K562 (cell line): ENCODE data around the gene PRICKLE2. TPM values are rescaled to one million over a fixed set of nuclear protein-coding genes. Genes with fewer than 3 reads are reported as not detected.

Source experiments
- ATAC-seq: fragments of 200-7000 bp; cut with Tn5 transposase; 3 replicates; pipeline ENCODE4 v1.9.1; 2020; ENCODE audit warnings: moderate library complexity
- BruUV-seq: library from RNA; stranded (reverse); fragments of 400-500 nt; replicated peaks from 2 replicates; lab custom pipeline; 2021; lab: Mats Ljungman, UMichigan
- CTCF ChIA-PET: fragments of 300-600 bp; formaldehyde crosslinking; extraction: SDS; loops from one replicate; lab custom pipeline; 2021; ENCODE audit warnings: low intra/inter-chr PET ratio; lab: Yijun Ruan, JAX
- POLR2A ChIA-PET: fragments of 300-600, 350-650 bp; sonication (Branson Sonifier 250); formaldehyde crosslinking; extraction: SDS; loops from one replicate; lab custom pipeline; 2021; ENCODE audit warnings: antibody characterized with exemption, inconsistent platforms; lab: Yijun Ruan, JAX
- DNase-seq, 4 experiments: peaks; one replicate each; pipeline versions ENCODE4 v3.0.0 to v3.0.0-alpha.2; 2011 to 2018; ENCODE audit warnings: low spot score in 3 of 4, mixed read lengths in 3 of 4; ENCODE audit errors: extremely low read depth in 1 of 4
- FAIRE-seq: peaks from 2 replicates; lab custom pipeline; 2011; peaks lifted over from hg19 to GRCh38; lab: Jason Lieb, UNC
- H2AFZ ChIP-seq: 2 replicates; pipeline ENCODE4 v1.6.0; 2011; ENCODE audit warnings: low read depth, low read length, control low read depth, inconsistent platforms
- H3K27ac ChIP-seq: fragments of 200-600 bp; 3 replicates; pipeline ENCODE4 v1.8.0; 2011; ENCODE audit warnings: low read depth, mild to moderate bottlenecking, control low read depth, inconsistent platforms, low read length, moderate library complexity, mixed read lengths; ENCODE audit errors: extremely low read depth
- H3K27me3 ChIP-seq, 2 experiments: fragments of 300-600 bp in 1 of 2; 2 replicates in 1 of 2; 3 replicates in 1 of 2; pipeline versions ENCODE4 v1.6.0 to v1.8.0; 2011; ENCODE audit warnings: inconsistent platforms in 2 of 2, low read length in 2 of 2, mild to moderate bottlenecking in 1 of 2, mixed read lengths in 1 of 2, moderate library complexity in 1 of 2; ENCODE audit not compliant: control insufficient read depth in 2 of 2, insufficient read depth in 2 of 2
- H3K36me3 ChIP-seq: fragments of 300-600 bp; 3 replicates; pipeline ENCODE4 v1.8.0; 2011; ENCODE audit warnings: mild to moderate bottlenecking, low read length, inconsistent platforms; ENCODE audit not compliant: control insufficient read depth, insufficient read depth
- H3K4me1 ChIP-seq, 2 experiments: fragments of 200-600 bp in 1 of 2; replicated peaks in 1 of 2; 2 replicates in 1 of 2; 3 replicates in 1 of 2; pipeline versions ENCODE4 v1.5.1 to v1.8.0; 2011; ENCODE audit warnings: inconsistent platforms in 2 of 2, low read length in 2 of 2, mild to moderate bottlenecking in 1 of 2, mixed read lengths in 1 of 2, moderate library complexity in 1 of 2; ENCODE audit not compliant: control insufficient read depth in 2 of 2, insufficient read depth in 2 of 2
- H3K4me2 ChIP-seq: 2 replicates; pipeline ENCODE4 v1.6.1; 2011; ENCODE audit warnings: low read length, control low read depth, inconsistent platforms, mixed read lengths; ENCODE audit not compliant: insufficient read depth
- H3K4me3 ChIP-seq: fragments of 200-600 bp; sonication (generic), shearing (Covaris generic); 2 replicates; pipeline ENCODE4 v1.5.1; 2016; ENCODE audit warnings: control low read depth, inconsistent platforms
- H3K79me2 ChIP-seq: fragments of 200-600 bp; 3 replicates; pipeline ENCODE4 v1.8.0; 2011; ENCODE audit warnings: low read length, inconsistent platforms; ENCODE audit not compliant: control insufficient read depth, insufficient read depth
- H3K9ac ChIP-seq, 2 experiments: 2 replicates each; pipeline versions ENCODE4 v1.6.0 to v1.6.1; 2011; ENCODE audit warnings: low read depth in 2 of 2, low read length in 2 of 2, control low read depth in 1 of 2, inconsistent platforms in 1 of 2, mild to moderate bottlenecking in 1 of 2, mixed read lengths in 1 of 2; ENCODE audit not compliant: insufficient read depth in 1 of 2
- H3K9me1 ChIP-seq: one replicate; pipeline ENCODE4 v1.6.0; 2011; ENCODE audit warnings: inconsistent platforms, mild to moderate bottlenecking, low read length, moderate library complexity; ENCODE audit not compliant: control insufficient read depth, insufficient read depth
- H3K9me3 ChIP-seq: replicated peaks from 2 replicates; pipeline ENCODE4 v1.5.1; 2011; ENCODE audit warnings: low read depth, low read length, inconsistent platforms; ENCODE audit not compliant: control insufficient read depth, insufficient read depth
- H4K20me1 ChIP-seq: replicated peaks from 2 replicates; pipeline ENCODE4 v1.6.1; 2011; ENCODE audit warnings: low read length, inconsistent platforms, mixed read lengths; ENCODE audit not compliant: control insufficient read depth, insufficient read depth
- ATF7 ChIP-seq: fragments of 450-650 bp; IDR thresholded peaks from 2 replicates; pipeline ENCODE4 v1.7.1; 2014; ENCODE audit warnings: mild to moderate bottlenecking, moderate library complexity
- DEAF1 ChIP-seq: fragments of 450-650 bp; formaldehyde crosslinking; IDR thresholded peaks from 2 replicates; pipeline ENCODE4 v1.4.0; 2020; ENCODE audit warnings: mild to moderate bottlenecking, moderate library complexity
- ELK3 ChIP-seq: fragments of 450-650 bp; formaldehyde crosslinking; IDR thresholded peaks from 2 replicates; pipeline ENCODE4 v1.4.0; 2020; ENCODE audit warnings: mild to moderate bottlenecking
- HCFC1 ChIP-seq: IDR thresholded peaks from 2 replicates; pipeline ENCODE4 v1.6.1; 2012; ENCODE audit warnings: low read depth, low read length, improper control_type of control experiment
- IRF2 ChIP-seq: sonication (generic); formaldehyde crosslinking; IDR thresholded peaks from 2 replicates; pipeline ENCODE4 v1.8.1; 2022; ENCODE audit warnings: mild to moderate bottlenecking, missing genetic modification reagents
- NFIX ChIP-seq: fragments of 250-450 bp; sonication (Bioruptor Pico); IDR thresholded peaks from 2 replicates; pipeline ENCODE4 v1.4.0; 2020; ENCODE audit warnings: low read depth, mild to moderate bottlenecking, moderate library complexity
- NR1H2 ChIP-seq: sonication (generic); formaldehyde crosslinking; IDR thresholded peaks from 2 replicates; pipeline ENCODE4 v1.4.0; 2020; ENCODE audit warnings: mild to moderate bottlenecking, missing genetic modification reagents
- ZNF518B ChIP-seq: fragments of 250-450 bp; sonication (Bioruptor Pico); IDR thresholded peaks from 2 replicates; pipeline ENCODE4 v1.5.0; 2021; ENCODE audit warnings: mild to moderate bottlenecking, moderate library complexity
- ZNF609 ChIP-seq: sonication (generic); formaldehyde crosslinking; IDR thresholded peaks from 2 replicates; pipeline ENCODE4 v1.8.1; 2023; ENCODE audit warnings: missing genetic modification reagents, mild to moderate bottlenecking, borderline replicate concordance
- WGBS: fragments of 100-300 bp; shearing (Covaris generic); methylation state at CpG from one replicate; pipeline ENCODE4 v1.1.6; 2016; ENCODE audit warnings: low coverage, mixed read lengths; ENCODE audit not compliant: insufficient coverage; ENCODE audit errors: missing lambda C conversion rate; 5-methylcytosine and 5-hydroxymethylcytosine counted together
- in situ Hi-C: fragments of 300-500 bp; cut with MboI; formaldehyde crosslinking; loops from 4 replicates; pipeline ENCODE4 v1.15.0; 2018; ENCODE audit warnings: inconsistent platforms, mixed read lengths
- intact Hi-C: fragments of 100-400 bp; cut with micrococcal nuclease; formaldehyde crosslinking; loops from 2 replicates; pipeline ENCODE4 v1.14.2; 2022
- polyA plus RNA-seq, 8 experiments: library from polyadenylated mRNA; depleted of rRNA in 4 of 8; stranded (reverse) in 5 of 8; unstranded in 3 of 8; fragments of >200 nt; fragmentation: Nextera tagmentation in 2 of 8; fragmentation: Illumina TruSeq in 1 of 8; extraction: Ambion mirVana in 2 of 8; extraction: Trizol in 1 of 8; gene quantifications; 2 replicates each; pipeline versions ENCODE4 v1.2.1 to v1.2.3, GENCODE V29; 2011 to 2014; ENCODE audit warnings: inconsistent platforms in 1 of 8, missing spikeins in 1 of 8
- total RNA-seq, 7 experiments: library from RNA; depleted of rRNA in 6 of 7; stranded (reverse); fragments of >200 nt in 6 of 7; fragmentation: Illumina TruSeq in 2 of 7; extraction: Trizol in 2 of 7; gene quantifications; 2 replicates each; pipeline versions ENCODE4 v1.2.1 to v1.2.3, GENCODE V29; 2011 to 2021; ENCODE audit warnings: low replicate concordance in 1 of 7

The PRICKLE2 gene
- total and polyA plus RNA-seq, 9 of the 15 experiments (the other 6 are each of a cell fraction or from before 2014, with no cell fraction given), result 0.07 to 0.09 TPM; not detected in 7

- TF ChIP-seq ELK3 (CRISPR knock-in tag), result no peak
- TF ChIP-seq NFIX, result no peak
- TF ChIP-seq IRF2 (CRISPR knock-in tag), result no peak
- no peak for TF ChIP-seq DEAF1
- no peak for TF ChIP-seq NR1H2
Observed at GRCh38 chr3:64099316-64099715, 126.0 kb downstream of the PRICKLE2 start (continued).

GRCh38 chr3:64098670-64099069 is 126.6 kb downstream of the PRICKLE2 start:
- H2AFZ ChIP-seq, result no peak overlapping the region
- no peaks in the 10 kb centered on the region for H3K36me3 ChIP-seq
- FAIRE-seq (no peak), ATAC-seq (no peak), DNase-seq (no peak)
- H3K27me3 ChIP-seq, result peaks cover 0 to 12% of the 10 kb centered on the region in 2 experiments; a peak in 2 of 5 replicates
- no peak overlapping the region for H3K9ac ChIP-seq
- BruUV-seq, result no TSS peak
- 0% methylated on average over 2 of the region's 3 CpGs for WGBS
- H3K4me3 ChIP-seq, result no peak overlapping the region
- no peak overlapping the region for H3K4me2 ChIP-seq
- no peaks in the 10 kb centered on the region for H4K20me1 ChIP-seq
- H3K9me3 ChIP-seq, result no peaks in the 10 kb centered on the region
- no peaks in the 10 kb centered on the region for H3K4me1 ChIP-seq
- H3K27ac ChIP-seq, result no peak overlapping the region
- CTCF ChIA-PET, result no interaction called here
- intact Hi-C loops, result no loop called here
- H3K9me1 ChIP-seq, result no peaks in the 10 kb centered on the region
- no peaks in the 10 kb centered on the region for H3K79me2 ChIP-seq
- in situ Hi-C loops, result no loop called here
- POLR2A ChIA-PET, result no interaction called here
- no peak for TF ChIP-seq ATF7
- TF ChIP-seq HCFC1, result no peak
- no peak for TF ChIP-seq ZNF518B (CRISPR knock-in tag)
- no peak for TF ChIP-seq ZNF609
